HG03457 (cell line): Measurements from ENCODE around the gene TCAIM.
"Not testable (repeated sequence)": the region's sequence is repeated elsewhere in the genome, so short reads cannot be mapped to it uniquely, and the experiment has no call there.

Experiments
- ATAC-seq: cut with Tn5 transposase; IDR thresholded peaks from one replicate; pipeline ENCODE4 v1.9.1; 2021; ENCODE audit warnings: moderate number of reproducible peaks; ENCODE audit not compliant: unreplicated experiment

TCAIM gene

GRCh38 chr3:44412365-44412764 is 73.8 kb downstream of the TCAIM start:
- ATAC-seq = no peak

DNA sequence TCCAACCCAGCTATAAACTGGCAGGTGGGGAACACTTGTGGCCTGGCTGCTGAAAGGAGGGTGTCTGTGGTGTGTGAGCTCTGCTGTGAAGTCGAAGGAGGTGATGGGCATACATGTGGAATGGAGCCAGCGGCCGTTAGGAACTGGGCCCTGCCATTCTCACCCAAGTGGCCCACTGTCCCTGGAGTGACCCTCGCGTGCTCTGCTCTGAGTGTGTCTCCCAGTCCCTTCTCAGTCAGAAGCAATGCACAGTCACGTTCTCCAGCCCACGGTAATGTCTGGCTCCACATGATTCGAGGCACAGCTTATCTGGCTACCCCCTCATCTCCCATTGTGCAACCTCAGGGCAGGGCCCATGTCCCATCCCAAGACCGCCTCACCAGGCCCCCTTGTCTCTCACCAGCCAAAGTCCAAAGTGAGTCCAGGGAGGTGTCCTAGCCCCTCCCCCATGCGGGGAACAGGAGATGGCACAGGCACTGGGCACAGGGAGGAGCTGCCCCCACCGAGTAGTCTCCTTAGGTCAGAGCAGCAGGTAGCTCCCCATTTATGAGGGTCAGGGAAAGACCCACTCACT is 76.0 kb downstream of the TCAIM start:
- ATAC-seq = no peak

DNA sequence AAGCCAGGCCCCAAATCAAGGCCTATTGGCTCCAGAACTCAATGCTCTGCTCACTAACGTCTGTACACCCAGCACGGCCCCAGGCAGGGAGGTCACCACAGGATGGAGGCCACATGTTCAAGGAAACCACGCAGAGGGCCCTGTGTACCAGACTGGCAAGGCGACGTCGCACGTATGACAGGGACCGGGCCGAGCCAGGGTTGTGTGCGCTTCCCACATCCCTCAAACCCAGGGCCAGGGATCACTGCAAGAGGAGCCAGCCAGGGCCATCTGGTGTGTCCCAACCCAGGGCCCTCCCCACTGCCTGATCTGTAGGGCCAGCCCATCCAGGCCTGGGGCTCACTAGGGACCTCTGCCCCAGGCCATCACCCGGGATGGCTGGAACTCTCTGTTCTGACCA is 76.9 kb downstream of the TCAIM start:
- no peak for ATAC-seq

GRCh38 chr3:44416031-44417030 is 77.8 kb downstream of the TCAIM start:
- ATAC-seq = no peak

GRCh38 chr3:44418118-44418517 is 79.6 kb downstream of the TCAIM start:
- ATAC-seq = not testable (repeated sequence)

- ATAC-seq = no peak
Measured at GRCh38 chr3:44418549-44418948, 80.0 kb downstream of the TCAIM start.

DNA sequence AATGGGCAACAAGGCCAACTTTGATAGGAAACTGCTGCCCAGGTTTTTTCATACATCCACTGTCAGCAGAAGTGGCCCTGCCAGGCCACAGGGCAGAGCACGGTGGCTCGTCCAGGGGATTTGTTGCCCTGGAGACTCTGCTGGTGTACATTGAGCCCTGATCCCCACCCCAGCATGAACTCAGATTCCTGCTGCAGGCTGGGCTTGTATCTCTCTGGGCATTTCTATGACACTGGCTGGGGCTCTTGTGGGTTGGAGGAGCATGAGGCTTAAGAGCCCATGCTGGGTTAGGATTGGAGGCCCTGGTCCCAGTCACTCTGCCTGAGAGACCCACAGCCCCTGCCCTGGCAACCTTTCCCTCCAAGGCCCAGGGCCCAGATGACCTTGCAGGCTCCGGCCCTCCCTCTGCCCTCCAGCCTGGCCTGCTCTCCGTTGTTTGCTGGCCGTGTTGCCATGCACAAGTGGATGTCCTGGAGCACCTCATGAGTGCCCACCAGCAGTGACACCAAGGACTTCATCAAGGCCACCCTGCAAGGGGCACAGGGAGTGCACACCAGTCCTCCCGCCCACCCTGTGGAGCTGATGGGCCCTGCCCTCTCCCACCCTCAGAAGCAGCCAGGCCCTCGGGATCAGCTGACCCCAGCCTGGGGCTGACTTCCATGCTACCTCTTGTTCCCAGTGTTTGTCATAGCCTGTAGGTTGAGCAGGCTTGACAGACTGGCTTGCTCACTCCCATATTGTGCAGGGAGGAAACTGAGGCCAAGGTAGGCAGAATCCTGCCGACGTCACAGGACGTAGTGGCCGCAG is 80.8 kb downstream of the TCAIM start:
- ATAC-seq = no peak

DNA sequence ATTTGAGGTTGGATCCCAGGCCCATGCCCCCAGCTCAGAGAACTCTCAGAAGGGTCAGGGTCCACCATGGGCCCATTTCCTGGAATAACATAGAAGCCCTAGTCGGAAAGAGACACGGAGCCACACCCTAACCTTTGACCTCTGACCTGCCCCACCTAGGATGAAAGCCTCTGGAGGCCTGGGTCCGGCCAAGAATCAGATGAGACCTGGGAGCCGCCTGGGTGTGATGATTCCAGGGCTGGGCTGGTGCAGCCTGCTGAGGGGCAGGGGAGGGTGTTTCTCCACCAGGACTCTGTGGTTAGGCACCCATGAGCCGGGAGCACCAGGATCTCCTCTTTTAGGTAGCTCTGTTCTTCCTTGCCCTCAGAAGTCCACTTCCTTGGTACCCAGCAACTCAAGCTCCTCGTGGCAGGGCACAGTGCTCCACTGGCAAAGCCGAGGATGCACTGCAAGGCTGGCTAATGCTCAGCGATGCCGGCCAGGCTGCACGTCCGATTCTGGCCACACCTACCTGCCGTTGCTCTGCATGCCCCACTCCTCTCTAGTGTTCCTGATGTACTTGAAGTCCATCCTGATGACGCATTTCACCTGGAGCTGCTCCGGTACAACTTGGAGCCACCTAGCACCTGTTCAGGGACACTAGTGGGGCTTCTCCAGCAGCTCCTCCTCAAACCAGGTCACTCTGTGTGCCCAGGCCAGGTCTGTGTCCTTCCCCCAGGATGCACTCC is 81.5 kb downstream of the TCAIM start:
- ATAC-seq = no peak

GRCh38 chr3:44420676-44421075 is 82.1 kb downstream of the TCAIM start:
- no peak for ATAC-seq

- no peak for ATAC-seq
Measured at GRCh38 chr3:44421280-44421679, 82.7 kb downstream of the TCAIM start.

DNA sequence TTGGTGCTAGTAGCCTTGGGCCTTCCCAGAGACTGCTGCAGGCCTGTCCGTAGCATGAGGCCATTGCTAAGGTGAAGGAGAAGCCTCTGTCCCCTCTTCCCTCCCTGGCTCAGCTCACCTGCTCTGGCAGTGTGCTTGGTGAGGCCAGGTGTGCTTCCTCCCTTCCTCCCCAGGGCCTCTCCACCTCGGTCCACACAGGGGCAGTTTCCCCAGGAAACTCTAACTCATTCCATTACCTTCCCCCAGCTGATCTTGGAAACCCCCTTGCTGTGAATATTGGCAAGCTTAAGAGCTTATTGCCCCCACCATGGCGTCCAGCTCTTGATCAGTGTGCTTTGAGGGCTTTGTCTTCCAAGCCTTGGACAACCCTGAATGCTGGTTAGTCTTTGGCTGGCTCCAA is 86.2 kb downstream of the TCAIM start:
- ATAC-seq = no peak

DNA sequence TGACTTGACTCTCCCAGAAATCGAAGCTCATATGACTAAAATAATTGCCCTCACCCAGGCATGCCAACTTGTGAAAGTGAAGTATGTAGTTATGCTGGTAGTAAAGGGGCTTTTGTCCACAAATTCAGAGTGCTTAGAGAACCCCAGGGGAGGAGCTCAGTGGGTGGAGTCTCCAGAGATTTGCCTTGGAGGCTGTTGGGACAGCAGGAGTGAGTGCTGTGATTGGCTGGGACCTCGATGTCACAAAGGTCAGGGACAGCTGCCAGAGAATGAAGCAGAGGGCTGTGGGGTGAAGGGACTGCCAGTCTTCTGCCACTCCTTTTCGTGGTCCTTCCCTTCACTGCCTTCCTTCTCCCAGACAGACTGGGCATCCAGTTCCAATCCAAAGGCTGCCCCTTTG is 89.1 kb downstream of the TCAIM start:
- no peak for ATAC-seq

DNA sequence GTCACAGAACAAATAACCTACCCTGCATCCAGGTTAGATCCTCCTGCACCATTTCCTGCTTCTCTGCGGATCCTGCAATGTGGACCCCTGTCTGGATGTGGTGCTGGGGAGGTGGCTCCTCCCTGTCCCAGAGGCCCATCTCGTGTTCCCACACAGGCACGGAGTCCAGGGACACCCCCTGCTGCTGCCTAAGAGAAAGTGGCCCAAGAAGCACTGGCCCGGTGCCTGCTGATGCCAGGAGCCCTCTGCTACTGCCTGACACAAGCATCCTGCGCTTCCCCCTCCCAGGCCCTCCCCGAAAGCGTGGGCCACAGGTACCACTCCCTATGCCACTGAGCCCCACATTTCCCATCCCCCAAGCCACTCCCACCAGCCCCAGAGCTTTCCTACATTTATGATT is 90.3 kb downstream of the TCAIM start:
- ATAC-seq = no peak

- ATAC-seq = no peak
Measured at GRCh38 chr3:44429459-44429858, 90.9 kb downstream of the TCAIM start.

DNA sequence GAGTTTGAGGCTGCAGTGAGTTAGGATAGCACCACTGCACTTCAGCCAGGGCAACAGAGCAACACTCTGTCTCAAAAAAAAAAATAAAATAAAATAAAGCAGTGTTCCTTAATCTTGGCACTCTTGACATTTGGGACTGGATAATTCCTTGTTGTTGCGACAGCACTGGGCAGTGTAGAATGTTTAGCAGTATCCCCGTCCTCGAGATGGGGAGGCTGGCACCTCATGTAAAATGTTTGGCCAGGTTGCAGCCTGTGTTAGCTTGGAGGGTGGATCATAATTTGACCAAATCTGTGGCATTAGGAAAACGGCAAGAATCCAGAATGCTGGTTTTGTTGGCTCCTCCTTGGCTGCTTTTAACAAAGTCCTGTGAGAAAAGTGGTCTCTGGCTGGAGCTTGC is 91.9 kb downstream of the TCAIM start:
- ATAC-seq = no peak

GRCh38 chr3:44434834-44435510 is 96.4 kb downstream of the TCAIM start:
- ATAC-seq = no peak

DNA sequence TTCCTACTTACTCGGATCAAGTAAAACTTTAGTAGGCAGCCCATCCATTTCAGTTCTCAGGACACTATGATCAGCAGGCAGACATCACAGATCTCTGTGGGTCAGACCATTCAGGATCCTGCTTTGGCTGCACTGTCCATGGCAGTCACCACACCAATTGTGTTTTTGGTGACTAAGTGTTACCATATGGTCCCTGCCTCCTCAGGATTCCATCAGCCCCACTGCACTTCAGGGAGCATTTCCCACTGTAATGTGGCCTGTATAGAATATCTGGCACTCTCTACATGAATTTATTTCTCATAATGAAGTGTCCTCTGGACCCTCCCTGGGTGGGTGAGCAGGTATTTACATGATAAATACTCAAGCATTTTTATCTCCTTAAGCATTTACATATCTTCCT is 97.6 kb downstream of the TCAIM start:
- ATAC-seq = no peak

DNA sequence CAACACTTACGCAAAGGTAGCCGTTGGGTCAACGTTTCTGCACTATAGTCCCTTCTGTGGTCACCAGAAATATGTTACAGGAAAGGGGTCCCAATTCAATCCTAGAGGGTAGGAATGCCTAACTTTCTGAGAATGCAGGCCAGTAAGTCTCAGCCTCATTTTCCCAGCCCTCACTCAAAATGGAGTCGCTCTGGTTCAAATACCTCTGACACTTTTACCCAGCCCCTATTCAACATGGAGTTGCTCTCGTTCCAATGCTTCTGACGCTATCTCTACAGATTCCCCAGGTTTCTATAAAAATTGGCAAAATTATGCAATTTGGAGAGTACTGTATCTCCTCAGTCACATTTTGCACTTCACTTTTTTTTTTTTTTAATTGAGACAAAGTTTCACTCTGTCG is 99.2 kb downstream of the TCAIM start:
- ATAC-seq = no peak

DNA sequence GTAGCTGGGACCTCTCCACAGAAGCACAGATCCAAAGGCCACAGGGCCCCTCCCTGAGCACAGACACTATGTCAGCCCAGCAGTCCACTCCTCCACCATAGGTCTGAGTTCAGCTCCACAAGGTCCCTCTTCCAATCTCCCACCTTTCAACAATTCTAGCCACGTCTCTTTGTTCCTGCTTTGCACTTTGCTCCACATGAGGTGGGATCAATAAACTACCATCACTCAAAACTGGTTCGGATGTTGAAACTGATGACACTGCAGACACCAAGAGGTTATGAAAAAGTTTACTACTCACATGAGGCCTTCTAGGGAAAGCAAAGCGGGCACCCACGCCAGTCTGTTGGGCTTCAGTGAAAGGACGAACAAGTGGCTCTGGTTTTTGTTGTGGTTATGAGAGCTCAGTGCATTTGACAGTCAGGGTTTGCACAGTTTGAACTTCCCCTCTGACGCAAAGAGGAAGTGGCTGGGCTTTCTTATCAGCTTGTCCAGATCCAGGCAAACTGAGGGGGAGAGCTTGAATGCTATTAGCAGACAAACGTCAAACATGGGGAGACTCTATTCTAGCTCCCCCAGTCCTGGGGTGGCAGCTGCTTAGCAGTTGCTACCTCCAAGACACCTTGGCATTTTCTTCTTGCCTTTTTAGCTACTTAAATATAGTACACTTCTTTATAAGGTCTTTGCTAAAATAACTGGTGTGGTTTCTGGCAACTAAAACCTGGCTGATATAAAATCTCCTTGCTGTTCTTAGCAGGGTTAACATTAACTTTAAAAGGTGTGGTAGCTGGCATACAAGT is 101.1 kb downstream of the TCAIM start:
- ATAC-seq = peak; percentile 92
